ENCODE measurements around the gene MTHFD2.
"Not testable (repeated sequence)": the region's sequence is repeated elsewhere in the genome, so short reads cannot be mapped to it uniquely, and the experiment has no call there.

GRCh38 chr2:74186706-74187105, 11.7 kb upstream of the MTHFD2 start:
- not testable (repeated sequence) for TF ChIP-seq CTCF (conservative IDR thresholded peaks at IDR 0.05; ENCODE audit: low read depth, low read length); EZH2 (IDR thresholded peaks at IDR 0.05; ENCODE audit: low read length, unreplicated experiment)

Measured in PC-3 (cell line).